Neuronal stem cell (in vitro differentiated cells): Measurements from ENCODE around the gene UBR3.
"Not testable (repeated sequence)": the region's sequence is repeated elsewhere in the genome, so short reads cannot be mapped to it uniquely, and the experiment has no call there.

Experiments used
- DNase-seq: peaks from one replicate; pipeline ENCODE4 v3.0.0-alpha.2; 2013; ENCODE audit warnings: low spot score
- H2AFZ ChIP-seq: one replicate; pipeline ENCODE4 v1.6.1; 2013; ENCODE audit warnings: mild to moderate bottlenecking, low read length, inconsistent platforms
- H2AK5ac ChIP-seq: 2 replicates; pipeline ENCODE4 v1.6.1; 2013; ENCODE audit warnings: low read depth, mild to moderate bottlenecking, inconsistent platforms, low read length, moderate library complexity, mixed read lengths
- H2BK120ac ChIP-seq: 2 replicates; pipeline ENCODE4 v1.6.1; 2013; ENCODE audit warnings: low read depth, mild to moderate bottlenecking, inconsistent platforms, low read length, moderate library complexity, mixed read lengths
- H2BK12ac ChIP-seq: one replicate; pipeline ENCODE4 v1.6.1; 2013; ENCODE audit warnings: low read length, inconsistent platforms
- H2BK15ac ChIP-seq: 2 replicates; pipeline ENCODE4 v1.6.1; 2013; ENCODE audit warnings: mild to moderate bottlenecking, low read length, inconsistent platforms, mixed read lengths
- H2BK5ac ChIP-seq: one replicate; pipeline ENCODE4 v1.6.1; 2013; ENCODE audit warnings: inconsistent platforms, mild to moderate bottlenecking, low read length, moderate library complexity
- H3K14ac ChIP-seq: one replicate; pipeline ENCODE4 v1.6.1; 2013; ENCODE audit warnings: low read length, inconsistent platforms
- H3K18ac ChIP-seq: 2 replicates; pipeline ENCODE4 v1.6.1; 2013; ENCODE audit warnings: low read length, inconsistent platforms
- H3K23ac ChIP-seq: 2 replicates; pipeline ENCODE4 v1.6.1; 2013; ENCODE audit warnings: low read depth, mild to moderate bottlenecking, mixed read lengths, low read length, inconsistent platforms; ENCODE audit not compliant: poor library complexity
- H3K27ac ChIP-seq: replicated peaks from 3 replicates; pipeline ENCODE4 v1.5.1; 2013; ENCODE audit warnings: low read length, inconsistent platforms
- H3K27me3 ChIP-seq, 3 experiments: 2 replicates each; pipeline ENCODE4 v1.6.1; 2013; ENCODE audit warnings: low read length in 3 of 3, mild to moderate bottlenecking in 2 of 3, inconsistent platforms in 1 of 3, low read depth in 1 of 3, mixed read lengths in 1 of 3, moderate library complexity in 1 of 3; ENCODE audit not compliant: control insufficient read depth in 3 of 3, insufficient read depth in 3 of 3
- H3K36me3 ChIP-seq, 2 donors: replicated peaks in 1 of 2; 2 replicates each; pipeline ENCODE4 v1.6.1; 2013; ENCODE audit warnings: low read length in 2 of 2; ENCODE audit not compliant: control insufficient read depth in 2 of 2, insufficient read depth in 2 of 2
- H3K4ac ChIP-seq: 2 replicates; pipeline ENCODE4 v1.6.1; 2013; ENCODE audit warnings: inconsistent platforms, mild to moderate bottlenecking, low read length, moderate library complexity
- H3K4me1 ChIP-seq, 2 donors: 1 replicate in 1 of 2; 2 replicates in 1 of 2; pipeline ENCODE4 v1.6.1; 2013; ENCODE audit warnings: low read length in 2 of 2, low read depth in 1 of 2; ENCODE audit not compliant: control insufficient read depth in 2 of 2, insufficient read depth in 1 of 2
- H3K4me2 ChIP-seq: one replicate; pipeline ENCODE4 v1.6.1; 2013; ENCODE audit warnings: mild to moderate bottlenecking, low read length, inconsistent platforms; ENCODE audit not compliant: insufficient read depth, poor library complexity, severe bottlenecking
- H3K4me3 ChIP-seq, 2 donors: 2 replicates each; pipeline ENCODE4 v1.5.1; 2013; ENCODE audit warnings: low read length in 2 of 2, mild to moderate bottlenecking in 2 of 2, inconsistent platforms in 1 of 2, moderate library complexity in 1 of 2
- H3K79me1 ChIP-seq: one replicate; pipeline ENCODE4 v1.6.1; 2013; ENCODE audit warnings: low read depth, mild to moderate bottlenecking, inconsistent platforms, low read length, moderate library complexity
- H3K9ac ChIP-seq: one replicate; pipeline ENCODE4 v1.6.1; 2013; ENCODE audit warnings: mild to moderate bottlenecking, low read depth, low read length, inconsistent platforms; ENCODE audit not compliant: poor library complexity
- H3K9me3 ChIP-seq, 2 donors: replicated peaks in 1 of 2; 2 replicates each; pipeline versions ENCODE3 to v1.6.1; 2013; ENCODE audit warnings: low read length in 2 of 2, mild to moderate bottlenecking in 2 of 2, inconsistent platforms in 1 of 2, low read depth in 1 of 2, mixed read lengths in 1 of 2, moderate library complexity in 1 of 2; ENCODE audit not compliant: control insufficient read depth in 2 of 2, insufficient read depth in 1 of 2
- H4K8ac ChIP-seq: one replicate; pipeline ENCODE4 v1.6.1; 2013; ENCODE audit warnings: low read depth, mild to moderate bottlenecking, inconsistent platforms, low read length, moderate library complexity
- H4K91ac ChIP-seq: one replicate; pipeline ENCODE4 v1.6.1; 2013; ENCODE audit warnings: low read length, low read depth, mild to moderate bottlenecking, inconsistent platforms; ENCODE audit not compliant: poor library complexity
- WGBS, 2 donors: extraction: QIAGEN DNeasy Blood & Tissue Kit; methylation state at CpG; one replicate each; pipeline ENCODE4 v1.1.7; 2013; ENCODE audit warnings: missing lambda C conversion rate in 2 of 2, mixed read lengths in 1 of 2; ENCODE audit not compliant: insufficient read length in 2 of 2, insufficient replicate concordance in 1 of 2; ENCODE audit errors: extremely low coverage in 2 of 2; 5-methylcytosine and 5-hydroxymethylcytosine counted together

Gene UBR3

GRCh38 chr2:169808221-169808620 lies 19.0 kb upstream of the UBR3 start:
- Histone ChIP-seq H3K36me3 (peaks cover 8 to 98% of the 10 kb centered on the region in 2 donors), H3K27me3 (no peaks in the 10 kb centered on the region), H3K18ac (no peak overlapping the region), H2AFZ (no peak overlapping the region), H4K8ac (no peak overlapping the region), H3K9ac (no peak overlapping the region), H3K4ac (no peak overlapping the region), H2BK5ac (no peak overlapping the region), H2BK15ac (no peak overlapping the region), H3K79me1 (no peaks in the 10 kb centered on the region), H2BK120ac (no peak overlapping the region), H3K27ac (no peak overlapping the region), H2AK5ac (no peak overlapping the region), H3K4me3 (no peak overlapping the region), H3K4me2 (no peak overlapping the region), H3K4me1 (no peaks in the 10 kb centered on the region), H4K91ac (no peak overlapping the region), H2BK12ac (no peak overlapping the region), H3K14ac (no peak overlapping the region), H3K9me3 (peaks cover 0 to 16% of the 10 kb centered on the region in 2 donors), H3K23ac (no peak overlapping the region)
- DNase-seq: no peak
- no CpG with 5 or more reads among the region's 4 CpGs for WGBS, 2 donors

- Histone ChIP-seq H2BK12ac (no peak overlapping the region), H3K36me3 (peaks cover 10 to 88% of the 10 kb centered on the region in 2 donors), H3K4me3 (no peak overlapping the region), H3K4ac (no peak overlapping the region), H3K14ac (no peak overlapping the region), H2BK15ac (no peak overlapping the region), H3K23ac (no peak overlapping the region), H3K9me3 (peaks cover 0 to 13% of the 10 kb centered on the region in 2 donors), H3K79me1 (no peaks in the 10 kb centered on the region), H3K27ac (no peak overlapping the region), H2BK5ac (no peak overlapping the region), H3K4me1 (no peaks in the 10 kb centered on the region), H3K9ac (no peak overlapping the region), H4K91ac (no peak overlapping the region), H2AK5ac (no peak overlapping the region), H2BK120ac (no peak overlapping the region), H3K27me3 (no peaks in the 10 kb centered on the region), H4K8ac (no peak overlapping the region), H3K18ac (no peak overlapping the region), H2AFZ (no peak overlapping the region), H3K4me2 (no peak overlapping the region)
- WGBS, 2 donors: no CpG with 5 or more reads among the region's 1 CpG
- DNase-seq: no peak
These were observed 11.4 kb upstream of the UBR3 start for GRCh38 chr2:169815849-169816248.

- not testable (repeated sequence) for H2BK15ac ChIP-seq
These were observed 10.3 kb upstream of the UBR3 start for GRCh38 chr2:169816961-169817360.

GRCh38 chr2:169817369-169817768 lies 9.9 kb upstream of the UBR3 start:
- DNase-seq, H2AK5ac ChIP-seq, H2BK12ac ChIP-seq, H2BK120ac ChIP-seq, H3K27me3 ChIP-seq, H3K14ac ChIP-seq, H4K91ac ChIP-seq, H3K79me1 ChIP-seq, H3K9me3 ChIP-seq, H3K27ac ChIP-seq, H2BK5ac ChIP-seq, H3K18ac ChIP-seq, H3K4me3 ChIP-seq, H3K4ac ChIP-seq, H3K23ac ChIP-seq, H3K9ac ChIP-seq, H2AFZ ChIP-seq, H4K8ac ChIP-seq, H2BK15ac ChIP-seq, H3K4me2 ChIP-seq, H3K4me1 ChIP-seq: not testable (repeated sequence)
- WGBS, 2 donors: no CpG with 5 or more reads among the region's 6 CpGs
- H3K36me3 ChIP-seq: peaks cover 7 to 88% of the 10 kb centered on the region in 2 donors

More at GRCh38 chr2:169816961-169817360, 10.3 kb upstream of the UBR3 start:
- H3K36me3 ChIP-seq: peaks cover 8 to 88% of the 10 kb centered on the region in 2 donors
- not testable (repeated sequence) for H3K4me1 ChIP-seq, DNase-seq, H4K8ac ChIP-seq, H3K23ac ChIP-seq, H2BK120ac ChIP-seq, H2BK12ac ChIP-seq, H2BK5ac ChIP-seq, H3K4me2 ChIP-seq, H3K9ac ChIP-seq, H3K79me1 ChIP-seq, H3K27me3 ChIP-seq, H2AK5ac ChIP-seq, H3K18ac ChIP-seq, H3K14ac ChIP-seq, H3K9me3 ChIP-seq, H4K91ac ChIP-seq, H3K4me3 ChIP-seq, H3K4ac ChIP-seq, H2AFZ ChIP-seq, H3K27ac ChIP-seq
